HK-2 (cell line): Measurements from ENCODE around the gene TCF21.
"Not testable (repeated sequence)": the region's sequence is repeated elsewhere in the genome, so short reads cannot be mapped to it uniquely, and the experiment has no call there.

Experiments used
- DNase-seq: peaks from one replicate; pipeline ENCODE4 v3.0.0-alpha.2; 2018; ENCODE audit not compliant: unreplicated experiment

Gene TCF21

GRCh38 chr6:133888929-133889556, at the start of gene TCF21:
Gene TCF21, plus strand, starts transcription at chr6:133889113. Its CDS starts 285 bp downstream, at chr6:133889398.
- DNase-seq, result peak; percentile 20

GRCh38 chr6:133841176-133841575, 47.7 kb upstream of the TCF21 start:
- DNase-seq, result no peak

GRCh38 chr6:133843098-133843497, 45.8 kb upstream of the TCF21 start:
- DNase-seq, result no peak

GRCh38 chr6:133844709-133845108, 44.2 kb upstream of the TCF21 start:
- DNase-seq, result no peak

- DNase-seq, result no peak
These were observed 34.9 kb upstream of the TCF21 start for GRCh38 chr6:133854041-133854363.

GRCh38 chr6:133854364-133855275, 34.3 kb upstream of the TCF21 start:
- no peak for DNase-seq

GRCh38 chr6:133855276-133855990, 33.5 kb upstream of the TCF21 start:
- no peak for DNase-seq

GRCh38 chr6:133855991-133856370, 32.9 kb upstream of the TCF21 start:
- DNase-seq, result no peak

GRCh38 chr6:133856911-133857310, 32.0 kb upstream of the TCF21 start:
- no peak for DNase-seq

GRCh38 chr6:133857696-133858095, 31.2 kb upstream of the TCF21 start:
- no peak for DNase-seq

GRCh38 chr6:133861337-133861736, 27.6 kb upstream of the TCF21 start:
- not testable (repeated sequence) for DNase-seq

- DNase-seq, result no peak
These were observed 25.7 kb upstream of the TCF21 start for GRCh38 chr6:133863228-133863627.

GRCh38 chr6:133865680-133866079, 23.2 kb upstream of the TCF21 start:
- DNase-seq, result no peak

- DNase-seq, result no peak
These were observed 17.8 kb upstream of the TCF21 start for GRCh38 chr6:133871131-133871530.

GRCh38 chr6:133873538-133873937, 15.4 kb upstream of the TCF21 start:
- DNase-seq, result no peak

- no peak for DNase-seq
These were observed 11.8 kb upstream of the TCF21 start for GRCh38 chr6:133877116-133877515.

- no peak for DNase-seq
These were observed 8.9 kb upstream of the TCF21 start for GRCh38 chr6:133880006-133880405.

GRCh38 chr6:133880896-133881295, 8.0 kb upstream of the TCF21 start:
- DNase-seq, result no peak

- DNase-seq, result no peak
These were observed 2.7 kb upstream of the TCF21 start for GRCh38 chr6:133886104-133886775.

GRCh38 chr6:133887156-133887879, 1.6 kb upstream of the TCF21 start:
- DNase-seq, result no peak

GRCh38 chr6:133887880-133888230, 1.1 kb upstream of the TCF21 start:
- no peak for DNase-seq
